ENCODE results near the gene SFMBT2.

DNA sequence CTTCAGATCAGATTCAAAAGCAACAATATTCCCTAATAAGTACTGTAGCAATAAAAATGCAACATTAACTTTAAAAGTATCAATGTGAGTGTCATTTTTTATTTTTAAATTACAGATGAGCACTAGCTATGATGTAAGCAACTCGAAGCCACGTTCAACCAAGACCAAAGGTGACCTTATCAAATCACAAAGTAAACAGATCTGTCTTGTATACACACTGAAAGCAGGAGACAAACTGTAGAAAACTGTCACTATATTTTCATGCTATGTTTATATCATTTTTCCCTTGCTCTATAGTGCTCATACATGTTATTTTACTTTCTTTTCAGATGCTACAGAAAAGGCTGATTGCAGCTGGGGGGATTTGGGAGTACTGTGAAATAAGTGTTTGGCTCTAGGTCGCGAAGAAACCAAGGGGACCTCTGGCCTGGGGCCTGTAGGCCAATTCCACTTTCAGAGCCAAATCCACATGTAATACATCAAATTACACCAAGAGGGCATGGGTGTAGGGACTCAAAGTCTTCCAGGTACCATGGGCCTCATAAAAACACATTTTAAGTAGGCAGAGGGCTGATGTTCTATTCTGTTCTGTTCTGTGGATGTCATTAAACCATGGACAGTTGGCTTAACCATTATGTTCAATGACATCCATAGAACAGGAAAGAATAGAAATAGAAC is 245.2 kb downstream of the SFMBT2 start:
- TF ChIP-seq, protein P1, sequence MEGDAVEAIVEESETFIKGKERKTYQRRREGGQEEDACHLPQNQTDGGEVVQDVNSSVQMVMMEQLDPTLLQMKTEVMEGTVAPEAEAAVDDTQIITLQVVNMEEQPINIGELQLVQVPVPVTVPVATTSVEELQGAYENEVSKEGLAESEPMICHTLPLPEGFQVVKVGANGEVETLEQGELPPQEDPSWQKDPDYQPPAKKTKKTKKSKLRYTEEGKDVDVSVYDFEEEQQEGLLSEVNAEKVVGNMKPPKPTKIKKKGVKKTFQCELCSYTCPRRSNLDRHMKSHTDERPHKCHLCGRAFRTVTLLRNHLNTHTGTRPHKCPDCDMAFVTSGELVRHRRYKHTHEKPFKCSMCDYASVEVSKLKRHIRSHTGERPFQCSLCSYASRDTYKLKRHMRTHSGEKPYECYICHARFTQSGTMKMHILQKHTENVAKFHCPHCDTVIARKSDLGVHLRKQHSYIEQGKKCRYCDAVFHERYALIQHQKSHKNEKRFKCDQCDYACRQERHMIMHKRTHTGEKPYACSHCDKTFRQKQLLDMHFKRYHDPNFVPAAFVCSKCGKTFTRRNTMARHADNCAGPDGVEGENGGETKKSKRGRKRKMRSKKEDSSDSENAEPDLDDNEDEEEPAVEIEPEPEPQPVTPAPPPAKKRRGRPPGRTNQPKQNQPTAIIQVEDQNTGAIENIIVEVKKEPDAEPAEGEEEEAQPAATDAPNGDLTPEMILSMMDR (IDR thresholded peaks at IDR 0.05) = no peak
- no peak for TF ChIP-seq POLR2A (IDR thresholded peaks at IDR 0.05)

All from right lobe of liver (tissue), 4 donors.